Mesendoderm (in vitro differentiated cells): Measurements from ENCODE around the gene TRERF1.

ENCODE experiments used
- DNase-seq: peaks from one replicate; pipeline ENCODE4 v3.0.0; 2013
- H2AK5ac ChIP-seq: 2 replicates; pipeline ENCODE4 v1.6.1; 2013; ENCODE audit warnings: low read length, inconsistent platforms
- H2BK120ac ChIP-seq: 2 replicates; pipeline ENCODE4 v1.6.1; 2013; ENCODE audit warnings: low read depth, mild to moderate bottlenecking, low read length, moderate library complexity, mixed read lengths
- H2BK15ac ChIP-seq: replicated peaks from 2 replicates; pipeline ENCODE4 v1.6.1; 2013; ENCODE audit warnings: low read depth, mild to moderate bottlenecking, moderate library complexity
- H2BK5ac ChIP-seq: 2 replicates; pipeline ENCODE4 v1.6.1; 2013; ENCODE audit warnings: low read length, inconsistent platforms
- H3K18ac ChIP-seq: 2 replicates; pipeline ENCODE4 v1.6.1; 2013; ENCODE audit warnings: mild to moderate bottlenecking, low read length, mixed read lengths
- H3K23ac ChIP-seq: one replicate; pipeline ENCODE4 v1.6.1; 2013; ENCODE audit warnings: low read length
- H3K27ac ChIP-seq: 2 replicates; pipeline ENCODE4 v1.5.1; 2013; ENCODE audit warnings: low read depth, mild to moderate bottlenecking, inconsistent platforms, low read length, moderate library complexity
- H3K27me3 ChIP-seq: 2 replicates; pipeline ENCODE4 v1.6.1; 2013; ENCODE audit warnings: low read length, control low read depth, mild to moderate bottlenecking, inconsistent platforms; ENCODE audit not compliant: insufficient read depth, poor library complexity
- H3K36me3 ChIP-seq: 2 replicates; pipeline ENCODE4 v1.6.1; 2013; ENCODE audit warnings: low read length, inconsistent platforms; ENCODE audit not compliant: control insufficient read depth, insufficient read depth
- H3K4ac ChIP-seq: one replicate; pipeline ENCODE4 v1.6.1; 2013; ENCODE audit warnings: low read depth, mild to moderate bottlenecking, low read length, moderate library complexity
- H3K4me1 ChIP-seq: 2 replicates; pipeline ENCODE4 v1.6.1; 2013; ENCODE audit warnings: low read depth, low read length, inconsistent platforms; ENCODE audit not compliant: control insufficient read depth
- H3K4me2 ChIP-seq: 2 replicates; pipeline ENCODE4 v1.6.1; 2013; ENCODE audit warnings: low read length
- H3K4me3 ChIP-seq: 2 replicates; pipeline ENCODE4 v1.5.1; 2013; ENCODE audit warnings: mild to moderate bottlenecking, low read length
- H3K56ac ChIP-seq: one replicate; pipeline ENCODE4 v1.6.1; 2013; ENCODE audit warnings: low read length
- H3K79me1 ChIP-seq: 2 replicates; pipeline ENCODE4 v1.6.1; 2013; ENCODE audit warnings: low read length, inconsistent platforms
- H3K79me2 ChIP-seq: 2 replicates; pipeline ENCODE4 v1.6.1; 2013; ENCODE audit warnings: mild to moderate bottlenecking, low read length; ENCODE audit not compliant: control insufficient read depth, insufficient read depth
- H3K9ac ChIP-seq: 2 replicates; pipeline ENCODE4 v1.6.1; 2013; ENCODE audit warnings: low read length, inconsistent platforms
- H4K5ac ChIP-seq: one replicate; pipeline ENCODE4 v1.6.1; 2013; ENCODE audit warnings: low read length
- H4K8ac ChIP-seq: one replicate; pipeline ENCODE4 v1.6.1; 2013; ENCODE audit warnings: low read depth, mild to moderate bottlenecking, control low read depth, low read length, moderate library complexity
- WGBS: extraction: QIAGEN DNeasy Blood & Tissue Kit; methylation state at CpG from one replicate; pipeline ENCODE4 v1.1.7; 2013; ENCODE audit warnings: low lambda C conversion rate, missing lambda C conversion rate; ENCODE audit not compliant: insufficient coverage; ENCODE audit errors: extremely low coverage; 5-methylcytosine and 5-hydroxymethylcytosine counted together

The TRERF1 gene

DNA sequence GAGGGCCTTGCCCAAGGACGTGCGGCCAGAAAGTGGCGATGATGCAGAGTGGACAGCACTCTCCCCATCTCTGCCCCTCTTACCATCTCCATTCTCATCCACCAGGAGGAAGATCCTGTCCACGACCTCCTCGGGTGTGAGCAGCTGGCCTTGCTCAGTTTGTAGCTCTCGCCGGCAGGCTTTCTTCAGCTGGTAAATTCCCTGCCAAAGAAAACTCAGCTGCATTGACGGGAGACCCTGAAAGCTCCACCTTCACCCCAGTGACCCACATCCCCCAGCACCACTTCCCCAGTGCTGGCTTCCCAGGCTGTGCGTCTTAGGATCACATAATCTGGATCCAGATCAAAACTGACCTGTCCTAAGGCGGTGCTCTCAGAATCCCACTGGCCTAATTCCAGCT is 266.1 kb downstream of the TRERF1 start:
- no peak overlapping the region for H2BK15ac ChIP-seq
- H3K9ac ChIP-seq: no peak overlapping the region
- no peak overlapping the region for H3K56ac ChIP-seq
- no peak for DNase-seq
- no peak overlapping the region for H2BK5ac ChIP-seq
- H3K27me3 ChIP-seq: no peaks in the 10 kb centered on the region
- H3K23ac ChIP-seq: no peak overlapping the region
- no peaks in the 10 kb centered on the region for H3K79me2 ChIP-seq
- no peak overlapping the region for H4K8ac ChIP-seq
- H2BK120ac ChIP-seq: no peak overlapping the region
- no CpG with 5 or more reads among the region's 10 CpGs for WGBS
- no peak overlapping the region for H3K4me3 ChIP-seq
- no peak overlapping the region for H4K5ac ChIP-seq
- no peak overlapping the region for H3K27ac ChIP-seq
- H3K18ac ChIP-seq: no peak overlapping the region
- H3K4me2 ChIP-seq: no peak overlapping the region
- no peak overlapping the region for H3K4ac ChIP-seq
- H2AK5ac ChIP-seq: no peak overlapping the region
- H3K79me1 ChIP-seq: no peaks in the 10 kb centered on the region
- no peaks in the 10 kb centered on the region for H3K4me1 ChIP-seq
- H3K36me3 ChIP-seq: no peaks in the 10 kb centered on the region

DNA sequence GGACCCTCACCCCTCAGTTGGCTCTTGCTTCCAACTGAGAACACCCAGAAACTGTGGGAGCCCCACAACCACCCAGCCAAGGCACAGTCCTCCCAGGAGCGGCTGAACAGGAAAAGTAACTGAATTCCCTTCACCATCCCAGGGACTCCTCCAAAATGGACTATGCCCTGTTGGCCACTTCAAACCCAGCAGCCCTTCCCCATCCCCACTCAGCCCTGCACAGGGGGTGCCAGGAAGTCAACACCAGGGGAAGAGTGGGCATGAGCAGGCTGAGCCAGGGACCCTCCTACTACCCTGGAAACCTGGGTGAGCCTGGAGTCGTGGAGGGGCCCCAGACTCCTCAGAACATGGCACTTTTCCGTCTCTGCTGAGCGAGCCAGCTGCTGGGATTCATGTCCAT is 267.3 kb downstream of the TRERF1 start:
- no peak for DNase-seq
- Histone ChIP-seq H3K4me1 (no peaks in the 10 kb centered on the region), H2BK120ac (no peak overlapping the region), H2BK15ac (no peak overlapping the region), H3K56ac (no peak overlapping the region), H3K27ac (no peak overlapping the region), H3K4me3 (no peak overlapping the region), H3K79me2 (no peaks in the 10 kb centered on the region), H3K23ac (no peak overlapping the region), H3K9ac (no peak overlapping the region), H3K4ac (no peak overlapping the region), H3K27me3 (no peaks in the 10 kb centered on the region), H3K18ac (no peak overlapping the region), H2AK5ac (no peak overlapping the region), H3K4me2 (no peak overlapping the region), H4K8ac (no peak overlapping the region), H3K79me1 (no peaks in the 10 kb centered on the region), H3K36me3 (no peaks in the 10 kb centered on the region), H4K5ac (no peak overlapping the region), H2BK5ac (no peak overlapping the region)
- WGBS: no CpG with 5 or more reads among the region's 4 CpGs

DNA sequence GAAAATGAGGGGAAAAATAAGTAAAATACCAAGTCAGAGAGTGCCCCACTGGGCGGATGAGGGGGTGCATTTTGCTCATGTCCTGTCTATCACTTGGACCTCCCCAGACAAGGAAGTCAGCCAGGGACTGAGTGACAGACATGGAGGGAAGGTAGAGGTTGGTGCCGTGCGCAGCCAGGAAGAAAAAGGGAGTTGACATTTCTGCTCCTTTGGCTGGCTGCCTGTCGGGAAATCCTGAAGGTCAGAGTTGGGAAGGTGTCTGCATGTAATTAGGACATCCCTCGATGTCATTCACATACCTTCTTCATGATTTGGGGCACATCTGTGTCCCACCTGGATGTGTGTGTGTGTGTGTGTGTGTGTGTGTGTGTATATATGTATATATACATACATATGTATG is 269.6 kb downstream of the TRERF1 start:
- Histone ChIP-seq H3K79me2 (no peaks in the 10 kb centered on the region), H3K18ac (no peak overlapping the region), H4K8ac (no peak overlapping the region), H3K9ac (no peak overlapping the region), H2BK15ac (no peak overlapping the region), H3K4me2 (no peak overlapping the region), H3K27ac (no peak overlapping the region), H4K5ac (no peak overlapping the region), H2BK5ac (no peak overlapping the region), H3K4me3 (no peak overlapping the region), H3K23ac (no peak overlapping the region), H3K4me1 (peaks cover 2% of the 10 kb centered on the region), H2AK5ac (no peak overlapping the region), H3K27me3 (no peaks in the 10 kb centered on the region), H3K56ac (no peak overlapping the region), H2BK120ac (no peak overlapping the region), H3K36me3 (no peaks in the 10 kb centered on the region), H3K79me1 (no peaks in the 10 kb centered on the region), H3K4ac (no peak overlapping the region)
- WGBS: no CpG with 5 or more reads among the region's 5 CpGs
- no peak for DNase-seq

DNA sequence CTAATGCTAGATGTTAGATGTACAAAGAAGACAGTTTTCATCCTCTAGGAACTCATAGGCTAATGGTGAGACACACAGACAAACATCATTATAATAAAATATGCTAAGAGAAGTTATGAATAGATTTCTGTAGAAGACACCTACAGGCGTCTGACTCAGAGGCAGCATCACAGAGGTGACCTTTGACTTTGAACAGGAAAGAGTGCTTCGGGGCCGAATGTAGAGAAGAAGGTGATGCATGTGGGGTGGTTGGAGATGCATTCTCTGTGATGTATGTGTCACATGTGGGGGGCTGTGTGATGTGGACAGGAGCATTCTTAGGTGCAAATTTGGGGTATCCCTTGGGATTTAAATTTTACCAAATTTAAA is 271.8 kb downstream of the TRERF1 start:
- H3K9ac ChIP-seq: no peak overlapping the region
- H3K27ac ChIP-seq: no peak overlapping the region
- H3K27me3 ChIP-seq: no peaks in the 10 kb centered on the region
- H3K4me3 ChIP-seq: no peak overlapping the region
- H3K79me2 ChIP-seq: no peaks in the 10 kb centered on the region
- DNase-seq: no peak
- no peak overlapping the region for H4K8ac ChIP-seq
- no peak overlapping the region for H2BK15ac ChIP-seq
- no CpG with 5 or more reads among the region's 3 CpGs for WGBS
- H2BK5ac ChIP-seq: no peak overlapping the region
- H3K79me1 ChIP-seq: no peaks in the 10 kb centered on the region
- H3K56ac ChIP-seq: no peak overlapping the region
- no peak overlapping the region for H3K4ac ChIP-seq
- H3K4me1 ChIP-seq: peaks cover 2% of the 10 kb centered on the region
- H2AK5ac ChIP-seq: no peak overlapping the region
- H3K4me2 ChIP-seq: no peak overlapping the region
- no peak overlapping the region for H4K5ac ChIP-seq
- no peak overlapping the region for H3K23ac ChIP-seq
- H3K36me3 ChIP-seq: no peaks in the 10 kb centered on the region
- H2BK120ac ChIP-seq: no peak overlapping the region
- H3K18ac ChIP-seq: no peak overlapping the region

DNA sequence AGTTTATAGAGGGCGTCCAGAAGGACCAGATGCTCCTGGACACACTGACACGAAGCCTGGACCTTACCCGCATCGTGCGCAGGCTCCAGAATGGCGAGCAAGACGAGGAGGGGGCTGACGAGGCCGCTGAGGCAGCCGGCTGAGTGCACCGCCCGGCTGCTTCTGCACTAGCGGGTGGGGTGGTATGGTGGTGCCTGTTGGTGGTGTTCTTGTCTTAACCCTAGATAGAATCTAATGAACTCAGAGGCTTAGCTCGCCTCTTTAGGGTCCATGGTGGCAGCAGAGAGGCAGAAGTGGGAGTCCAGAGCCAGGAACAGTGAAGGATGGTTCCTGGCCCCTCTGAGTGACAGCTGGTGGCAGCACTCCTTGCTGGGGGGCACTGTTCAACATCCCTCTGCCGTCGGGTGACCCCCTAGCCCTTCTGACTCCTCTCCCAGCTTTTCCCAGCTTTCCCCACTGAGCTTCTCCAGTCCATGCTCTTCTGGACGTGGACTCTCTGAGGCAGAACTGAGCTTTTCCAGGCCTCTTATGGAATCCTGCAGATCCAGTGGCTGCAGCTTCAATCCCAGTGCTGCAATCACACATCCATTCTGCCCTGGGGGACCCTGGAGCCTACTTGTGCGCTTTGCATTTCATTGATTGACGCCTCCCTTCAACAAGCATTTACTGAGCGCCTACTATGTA is 272.3 kb downstream of the TRERF1 start:
- Histone ChIP-seq H2BK120ac (no peak overlapping the region), H2BK15ac (no peak overlapping the region), H3K23ac (no peak overlapping the region), H3K9ac (no peak overlapping the region), H4K5ac (no peak overlapping the region), H3K4me3 (no peak overlapping the region), H3K4ac (no peak overlapping the region), H3K4me2 (no peak overlapping the region), H3K36me3 (no peaks in the 10 kb centered on the region), H3K79me1 (no peaks in the 10 kb centered on the region), H3K18ac (no peak overlapping the region), H3K27me3 (no peaks in the 10 kb centered on the region), H2AK5ac (no peak overlapping the region), H2BK5ac (no peak overlapping the region), H3K4me1 (peaks cover 2% of the 10 kb centered on the region), H4K8ac (no peak overlapping the region), H3K56ac (no peak overlapping the region), H3K79me2 (no peaks in the 10 kb centered on the region), H3K27ac (no peak overlapping the region)
- WGBS: no CpG with 5 or more reads among the region's 20 CpGs
- no peak for DNase-seq
